HTERT RPE-1 (cell line): ENCODE results near the gene KCNA10.
"Not testable (repeated sequence)": the region's sequence is repeated elsewhere in the genome, so short reads cannot be mapped to it uniquely, and the experiment has no call there.

Source experiments
- in situ Hi-C: fragments of 300-500 bp; cut with MboI; formaldehyde crosslinking; loops from 4 replicates; pipeline ENCODE4 v1.14.3; 2020; ENCODE audit warnings: low sequenced_read_pairs

Gene KCNA10

DNA sequence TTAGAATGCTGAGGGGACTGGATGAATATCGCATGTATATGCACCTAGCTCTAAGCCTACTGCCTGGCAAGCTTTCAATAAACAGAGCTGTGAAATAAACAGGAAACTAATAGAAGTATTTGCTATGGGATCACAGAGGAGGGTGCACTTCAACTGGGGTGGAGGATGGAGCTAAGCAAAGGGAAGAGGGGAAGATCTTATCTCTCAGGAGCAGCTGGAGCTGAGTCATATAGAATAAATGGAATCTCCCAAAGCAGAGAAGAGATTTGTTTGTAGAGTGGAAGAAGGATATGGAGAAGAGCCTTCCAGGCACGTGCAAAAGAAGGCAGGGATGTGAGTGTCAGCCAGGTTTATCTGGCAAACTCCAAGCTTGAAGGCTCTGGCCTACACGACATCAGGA is 17.0 kb upstream of the KCNA10 start:
- in situ Hi-C loops, result no loop called here

DNA sequence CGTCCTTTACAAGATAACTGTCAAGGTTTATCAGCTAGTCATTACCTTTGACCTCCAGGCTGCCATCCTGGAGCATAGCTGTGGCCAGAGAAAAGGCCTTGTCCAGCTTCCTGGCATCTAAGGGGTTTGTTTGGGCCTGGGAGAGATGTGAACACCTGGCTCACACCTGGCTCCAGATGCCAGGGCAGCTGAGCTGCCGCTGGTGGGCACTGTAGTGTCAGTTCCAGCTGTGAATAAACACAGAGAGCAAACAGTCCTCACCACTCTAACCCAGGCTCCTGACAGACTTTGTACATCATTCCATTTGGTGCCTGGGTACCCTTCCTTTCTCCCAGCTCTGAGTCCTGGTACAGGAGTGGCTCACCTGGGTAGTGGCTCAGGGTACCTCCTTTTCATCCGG is 14.3 kb upstream of the KCNA10 start:
- in situ Hi-C loops, result no loop called here

DNA sequence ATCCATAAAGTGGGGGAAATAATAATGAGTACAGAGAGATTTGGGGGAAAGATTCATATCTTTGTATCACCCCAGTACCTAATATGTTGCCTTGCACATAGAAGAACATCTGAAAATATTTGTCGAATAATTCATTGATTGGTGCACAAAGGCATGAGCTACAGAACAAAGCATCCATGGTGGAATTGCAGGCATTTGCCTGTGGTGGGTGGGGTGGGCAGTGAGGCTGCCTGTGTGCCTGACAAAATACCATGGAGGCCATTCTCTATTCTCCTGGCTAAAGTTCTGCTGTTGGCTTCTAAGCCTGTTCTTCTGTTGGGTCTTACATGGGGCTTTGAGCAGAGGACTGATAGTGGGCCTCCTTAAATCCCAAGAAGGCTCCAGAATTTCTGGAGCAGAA is 10.0 kb upstream of the KCNA10 start:
- in situ Hi-C loops, result no loop called here

DNA sequence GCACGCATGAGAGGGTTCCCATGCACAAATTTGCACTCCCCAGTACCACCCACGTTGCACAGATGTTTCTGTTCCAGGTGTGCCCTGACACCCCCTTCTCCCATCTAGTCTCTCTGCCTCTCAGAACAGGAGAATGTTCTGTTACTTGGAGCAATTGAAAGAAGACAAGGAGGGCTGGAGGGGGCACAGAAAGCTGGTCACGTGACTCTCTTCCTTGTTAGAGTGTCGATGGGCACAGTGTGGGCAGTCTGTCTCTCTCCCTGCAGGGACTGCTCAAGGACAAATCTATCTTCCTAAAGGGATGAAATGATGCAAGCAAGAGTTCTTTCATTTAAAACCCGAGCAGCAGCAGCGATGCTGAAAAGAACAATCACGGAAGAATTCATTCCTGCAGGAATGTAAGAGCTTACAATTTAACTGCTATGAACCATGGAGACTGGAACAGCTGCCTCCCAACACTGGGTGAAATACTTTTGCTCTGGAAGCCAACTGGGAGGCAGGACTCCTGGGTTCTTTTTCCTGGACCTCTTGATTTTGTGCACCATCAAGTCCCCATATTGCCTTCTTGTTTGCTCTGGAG is 7.3 kb upstream of the KCNA10 start:
- in situ Hi-C loops, result no loop called here

DNA sequence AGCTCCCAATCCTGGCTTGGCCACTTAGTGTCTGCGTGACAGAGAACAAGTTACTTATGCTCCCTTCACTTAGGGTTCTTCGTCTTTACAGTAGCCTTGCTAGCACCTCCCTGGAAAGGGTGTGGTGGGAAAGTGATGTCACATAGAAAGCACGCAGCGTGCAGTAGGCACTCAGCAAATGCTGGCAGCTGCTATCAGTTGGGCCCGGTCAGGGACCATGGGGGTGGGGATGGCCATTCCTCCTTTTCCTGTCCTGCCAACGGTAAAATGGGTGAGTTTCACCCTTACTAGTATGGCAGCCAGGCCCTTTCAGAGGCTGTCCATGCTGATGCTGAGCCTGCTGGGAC is 6.2 kb upstream of the KCNA10 start:
- in situ Hi-C loops, result no loop called here

DNA sequence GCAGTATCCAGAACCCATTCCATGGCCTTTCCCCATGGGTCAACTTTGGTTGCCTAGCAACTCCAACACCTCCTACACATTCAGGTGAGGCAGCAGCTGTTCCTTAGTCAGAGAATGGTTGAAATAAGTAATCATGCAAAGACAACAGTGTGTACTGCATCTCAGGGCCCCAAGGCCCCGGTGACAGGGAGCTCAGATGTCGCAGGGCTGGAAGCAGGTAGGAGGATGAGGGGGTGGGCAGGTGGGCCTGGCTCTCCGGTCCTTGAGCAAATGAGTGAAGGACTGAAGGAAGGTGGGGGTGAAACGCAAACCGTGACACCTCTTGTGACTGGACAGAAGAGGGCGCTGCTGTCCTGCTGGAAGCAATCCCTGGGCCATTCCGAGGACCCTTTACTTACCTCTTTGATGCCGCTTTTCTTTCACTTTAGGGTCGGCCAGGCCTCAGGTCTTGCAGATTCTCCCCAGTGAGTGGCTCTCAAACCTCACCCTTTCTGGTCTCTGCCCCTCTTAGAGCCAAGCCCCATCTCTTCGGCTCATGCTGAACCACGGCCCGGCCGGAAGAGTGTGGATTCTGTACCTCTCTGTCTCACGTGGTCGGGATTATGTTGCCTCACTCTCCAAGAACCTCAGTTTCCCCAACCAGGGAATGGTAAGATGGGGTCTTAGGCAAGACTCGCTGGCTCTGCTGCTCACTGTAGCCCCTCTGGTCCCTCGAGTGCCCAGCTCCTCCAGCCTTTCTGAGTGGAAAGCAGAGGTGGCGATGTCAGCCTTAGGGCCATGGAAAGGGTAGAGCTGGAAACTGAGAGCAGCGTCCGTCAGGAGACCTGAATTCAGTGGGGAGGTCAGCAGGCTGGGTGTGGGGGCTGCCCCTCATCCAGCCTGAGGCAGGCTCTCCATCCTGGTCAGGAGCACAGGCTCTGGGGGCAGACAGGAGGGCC is 5.6 kb upstream of the KCNA10 start:
- in situ Hi-C loops, result no loop called here

DNA sequence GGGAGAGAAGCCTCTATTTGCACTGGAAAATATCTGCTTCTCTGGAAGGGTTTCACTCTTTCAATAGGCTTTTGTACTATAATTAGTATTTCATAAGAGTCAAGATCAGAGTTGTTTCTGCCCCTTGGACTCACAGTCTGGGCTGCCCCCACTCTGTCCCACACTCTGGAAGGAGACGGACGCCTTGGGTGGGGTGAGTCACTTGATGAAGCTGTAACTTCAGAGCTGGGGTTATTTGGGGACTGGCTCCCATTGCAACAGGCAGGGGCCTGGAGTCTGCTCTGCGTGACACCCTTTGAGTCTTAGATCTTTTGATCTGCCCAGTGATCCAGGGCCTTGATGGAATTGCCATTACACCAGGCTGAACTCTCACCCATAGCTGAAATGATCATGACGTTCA is 4.0 kb upstream of the KCNA10 start:
- in situ Hi-C loops, result no loop called here

DNA sequence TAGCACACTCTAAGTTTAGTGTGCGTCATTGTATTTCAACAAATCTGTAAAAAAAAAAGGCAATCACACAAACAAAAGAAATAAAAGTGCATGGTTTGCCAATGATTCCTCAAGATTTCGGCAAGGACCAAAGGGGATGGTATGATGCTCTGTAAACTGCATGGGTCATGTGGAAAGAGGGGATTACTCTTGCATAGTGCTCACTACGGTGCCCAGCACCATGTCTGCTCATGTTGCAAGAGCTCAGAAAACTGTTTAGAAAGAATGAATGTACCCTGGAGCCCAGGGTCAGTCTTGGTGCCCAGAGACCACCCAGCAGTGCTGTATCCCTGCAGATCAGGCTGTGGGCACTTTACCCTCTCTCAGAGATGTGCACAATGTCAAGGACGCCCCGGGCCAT is 3.6 kb upstream of the KCNA10 start:
- in situ Hi-C loops, result no loop called here

DNA sequence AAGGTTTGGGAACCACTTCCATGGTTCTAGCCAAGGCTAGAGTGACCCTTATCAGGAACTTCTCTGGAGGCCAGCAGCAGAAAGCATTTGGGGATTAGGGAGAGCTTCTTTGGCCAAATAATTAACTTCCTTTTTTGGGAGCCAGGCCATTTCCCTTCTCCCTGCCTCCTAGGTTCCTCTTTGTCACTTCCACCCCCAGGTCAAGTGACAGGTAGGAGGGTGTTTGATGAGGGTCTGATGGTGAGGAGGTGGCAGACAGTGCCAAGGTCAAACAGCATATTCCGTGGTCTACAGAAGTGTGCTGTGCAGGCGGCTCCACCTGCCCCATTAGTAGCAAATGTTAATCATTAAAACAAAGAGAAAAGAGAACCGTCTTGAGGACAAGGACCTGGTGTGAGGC is 1.9 kb upstream of the KCNA10 start:
- in situ Hi-C loops, result no loop called here

DNA sequence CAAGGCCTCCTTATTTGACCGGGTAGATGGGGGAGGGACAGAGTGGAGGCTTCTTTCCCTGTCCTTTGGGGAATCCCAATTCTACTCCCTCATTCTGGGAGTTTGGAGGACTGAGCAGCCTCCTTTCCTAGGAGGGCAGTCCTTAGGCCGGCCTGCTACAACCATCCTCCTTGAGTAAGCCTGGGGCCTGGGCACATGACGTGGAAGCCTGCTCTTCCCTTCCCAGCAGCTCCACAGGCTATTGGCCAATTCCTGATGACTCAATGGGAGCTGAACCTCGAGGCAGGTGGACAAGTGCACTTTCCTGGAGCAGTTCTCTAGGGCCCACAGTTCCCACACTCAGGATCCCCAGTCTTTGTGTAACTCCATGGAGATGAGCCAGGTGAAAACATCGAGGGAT is 3.1 kb downstream of the KCNA10 start:
- in situ Hi-C loops, result no loop called here

DNA sequence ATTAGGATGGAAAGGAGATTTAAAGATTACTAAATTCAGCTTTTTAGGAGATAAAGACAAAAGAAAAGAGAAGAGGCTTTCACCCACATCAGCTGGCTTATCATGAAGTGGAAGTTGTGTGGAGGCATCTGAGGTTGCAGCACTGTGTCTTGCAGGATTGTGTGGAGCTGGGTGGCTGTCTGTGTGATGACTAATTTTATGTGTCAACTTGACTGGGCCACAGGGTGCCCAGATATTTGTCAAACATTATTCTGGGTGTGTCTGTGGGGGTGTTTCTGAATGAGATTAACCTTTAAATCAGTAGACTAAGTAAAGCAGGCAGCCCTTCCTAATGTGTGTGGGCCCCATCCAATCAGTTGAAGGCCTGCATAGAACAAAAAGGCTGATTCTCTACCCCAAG is 3.9 kb downstream of the KCNA10 start:
- in situ Hi-C loops, result no loop called here

DNA sequence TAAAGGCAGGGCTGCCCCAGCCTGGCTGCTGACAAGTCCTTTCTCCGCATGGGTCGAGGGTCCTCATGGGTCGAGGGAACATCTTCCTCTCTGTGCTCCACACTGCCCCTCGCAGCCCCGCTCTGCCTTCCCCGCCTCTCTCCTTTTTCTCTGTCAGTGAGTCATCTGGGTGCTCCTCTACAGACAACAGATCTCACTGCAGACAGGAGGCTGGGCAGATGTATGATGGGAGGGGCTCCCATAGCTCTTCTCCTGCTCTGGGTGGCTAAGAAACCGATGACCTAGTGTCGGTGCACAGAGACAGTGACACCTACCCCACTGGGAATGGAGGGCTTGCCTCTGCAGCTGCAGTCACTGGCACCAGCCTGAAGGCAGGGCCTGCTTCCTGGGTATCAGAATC is 5.5 kb downstream of the KCNA10 start:
- in situ Hi-C loops, result no loop called here

DNA sequence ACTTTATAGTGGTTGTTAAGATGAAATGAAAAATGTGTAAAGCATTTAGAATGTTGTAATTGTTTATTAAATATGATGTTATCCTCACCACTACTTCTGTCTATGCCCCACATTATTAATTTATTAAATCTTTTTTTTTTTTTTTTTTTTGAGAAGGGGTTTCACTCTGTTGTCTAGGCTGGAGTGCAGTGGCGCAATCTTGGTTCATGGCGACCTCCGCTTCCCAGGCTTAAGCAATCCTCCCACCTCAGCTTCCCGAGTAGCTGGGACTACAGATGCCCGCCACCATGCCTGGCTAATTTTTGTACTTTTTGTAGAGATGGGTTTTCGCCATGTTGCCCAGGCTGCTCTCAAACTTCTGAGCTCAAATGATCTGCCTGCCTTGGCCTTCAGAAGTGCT is 7.5 kb downstream of the KCNA10 start:
- in situ Hi-C loops, result no loop called here

DNA sequence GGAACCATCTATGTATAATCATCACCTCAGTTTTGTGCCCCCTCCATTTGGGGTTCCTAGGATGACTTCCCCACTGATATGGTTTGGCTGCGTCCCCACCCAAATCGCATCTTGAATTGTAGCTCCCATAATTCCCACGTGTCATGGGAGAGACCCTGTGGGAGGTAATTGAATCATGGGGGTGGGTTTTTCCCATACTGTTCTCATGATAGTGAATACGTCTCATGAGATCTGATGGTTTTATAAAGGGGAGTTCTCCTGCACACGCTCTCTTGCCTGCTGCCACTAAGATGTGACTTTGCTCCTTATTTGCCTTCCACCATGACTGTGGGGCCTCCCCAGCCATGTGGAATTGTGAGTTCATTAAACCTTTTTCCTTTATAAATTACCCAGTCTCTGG is 8.1 kb downstream of the KCNA10 start:
- in situ Hi-C loops, result not testable (repeated sequence)

DNA sequence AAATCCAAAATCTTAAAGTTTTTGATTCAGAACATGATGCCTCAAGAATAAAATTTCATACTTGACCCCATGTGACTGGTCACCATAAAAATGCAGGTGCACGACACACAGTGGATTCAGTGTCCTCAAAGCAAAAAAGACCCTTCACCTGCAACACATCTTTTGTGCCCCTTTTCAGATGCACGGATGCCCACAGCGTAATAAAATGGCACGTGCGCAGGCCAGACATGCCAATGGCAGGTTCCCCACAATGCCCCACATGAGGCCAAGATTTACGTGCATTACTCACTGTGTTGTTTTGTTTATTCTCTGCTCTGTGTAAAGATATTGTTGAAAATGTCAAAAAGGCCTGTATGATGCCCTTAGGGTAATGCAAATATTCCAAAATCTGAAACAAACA is 9.3 kb downstream of the KCNA10 start:
- in situ Hi-C loops, result no loop called here

DNA sequence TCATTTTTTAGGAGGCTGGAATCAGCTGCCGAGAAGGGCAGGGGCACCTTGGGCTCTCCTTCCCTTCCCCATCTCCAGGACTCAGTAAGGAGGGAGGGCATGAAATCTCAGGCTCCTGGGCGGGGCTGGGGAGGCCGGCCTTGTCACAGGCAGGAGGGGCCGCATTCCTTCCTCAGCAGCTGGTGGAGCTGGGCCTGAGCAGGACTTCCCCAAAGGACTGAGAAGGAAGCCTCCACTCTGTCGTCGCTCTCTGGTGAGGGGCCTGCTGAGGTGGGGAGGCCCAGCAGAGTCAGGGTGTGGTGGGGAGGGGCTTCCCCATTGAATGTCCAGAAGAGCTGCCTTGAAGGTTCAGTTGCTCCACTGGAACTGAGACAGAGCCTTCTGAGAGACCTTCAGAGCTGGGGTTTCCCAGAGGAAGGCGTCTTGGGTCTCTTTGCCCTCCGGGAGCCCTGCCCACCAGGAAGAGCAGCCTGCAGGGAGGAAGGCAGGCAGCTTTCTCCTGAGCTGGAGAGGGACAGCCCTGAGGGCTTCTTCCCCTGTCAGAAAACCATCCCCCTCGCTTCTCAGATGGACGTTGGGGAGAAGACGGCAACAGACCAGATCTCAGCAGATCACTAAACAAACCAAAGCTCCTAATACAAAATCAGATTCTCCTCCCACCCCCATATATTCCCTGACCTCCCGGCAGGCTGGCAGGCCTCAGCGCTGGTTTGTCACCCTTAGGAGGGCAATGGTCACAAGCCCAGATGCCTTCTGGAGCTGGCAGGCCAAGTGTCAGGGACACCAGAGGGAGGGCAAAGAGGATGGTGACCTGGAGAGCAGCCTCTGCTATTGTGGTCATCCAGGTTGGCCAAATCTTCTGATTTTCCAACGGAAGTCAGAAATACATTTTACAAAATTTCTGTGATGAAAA is 10.7 kb downstream of the KCNA10 start:
- in situ Hi-C loops, result no loop called here

DNA sequence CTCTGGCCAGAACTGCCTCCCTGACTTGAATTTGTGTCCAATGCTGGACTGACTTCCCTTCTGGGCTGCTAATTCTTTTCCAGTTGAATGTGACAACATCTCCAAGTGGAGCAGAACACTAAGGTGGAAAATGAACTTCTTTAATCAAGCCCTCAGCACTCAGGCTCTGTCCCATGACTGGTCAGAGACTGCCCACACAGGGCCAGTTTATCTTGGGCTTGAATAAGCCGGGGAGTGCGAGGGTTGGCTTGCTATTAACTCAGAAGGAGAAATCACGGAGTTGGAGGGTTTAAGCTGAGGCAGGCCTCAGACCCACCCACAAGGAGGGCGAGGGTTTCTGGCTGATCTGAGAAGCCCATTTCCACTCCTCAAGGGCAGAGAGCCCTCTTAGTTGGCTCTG is 12.4 kb downstream of the KCNA10 start:
- in situ Hi-C loops, result no loop called here

DNA sequence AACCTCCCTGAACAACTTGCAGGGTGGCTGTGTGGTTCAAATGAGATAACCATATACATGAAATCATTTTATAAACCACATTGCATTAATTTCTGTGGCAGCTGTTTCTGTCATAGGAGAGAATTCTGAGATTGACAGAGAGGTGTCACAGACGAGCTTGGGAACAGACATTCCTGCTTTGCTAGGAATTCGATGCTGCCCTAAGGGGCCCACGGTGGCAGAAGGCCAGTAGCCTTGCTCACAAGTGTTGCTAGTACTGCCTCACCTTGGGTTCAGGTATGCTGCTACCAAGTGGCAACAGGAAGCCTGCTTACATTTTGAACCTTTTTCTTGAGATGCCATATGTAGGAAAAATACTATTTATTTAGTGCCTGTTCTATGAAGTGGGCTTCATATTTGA is 13.4 kb downstream of the KCNA10 start:
- in situ Hi-C loops, result no loop called here

DNA sequence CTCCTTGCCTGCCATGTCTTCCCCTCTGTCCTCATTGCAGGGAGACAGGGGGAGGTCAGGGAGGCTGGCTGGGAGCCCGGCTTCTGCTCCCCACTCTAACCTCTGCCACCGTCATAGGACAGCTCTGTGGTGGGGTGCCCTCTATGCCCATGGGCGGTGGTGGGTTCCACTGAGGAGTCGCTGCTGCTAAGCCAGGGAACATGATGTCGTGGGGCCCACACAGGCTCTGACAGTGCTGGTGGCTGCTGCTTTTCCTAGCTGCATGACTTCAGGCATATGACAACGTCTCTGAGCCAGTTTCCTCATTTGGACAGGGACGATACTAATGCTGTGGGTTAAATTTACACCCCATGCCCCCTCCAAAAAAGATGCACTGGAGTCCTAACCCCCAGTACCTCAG is 14.7 kb downstream of the KCNA10 start:
- in situ Hi-C loops, result no loop called here

DNA sequence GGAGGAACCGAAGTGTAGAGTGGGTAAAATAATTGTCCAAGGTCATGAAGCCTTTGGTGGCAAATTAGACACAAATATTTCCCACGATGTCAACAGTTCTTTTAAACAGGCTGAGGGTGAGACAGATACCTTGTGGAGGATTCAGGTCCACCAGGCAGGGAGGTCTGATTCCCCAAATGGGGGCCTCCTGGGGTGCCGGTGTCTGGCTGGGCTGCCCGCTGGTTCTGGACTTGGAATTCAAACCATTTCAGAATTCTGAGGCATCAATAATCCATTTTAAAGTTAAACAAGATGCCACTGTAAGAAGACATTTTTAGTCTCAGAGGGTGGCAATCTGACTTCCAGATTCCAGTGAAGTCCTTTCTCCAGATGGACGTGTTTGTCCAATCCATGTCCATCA is 15.5 kb downstream of the KCNA10 start:
- in situ Hi-C loops, result no loop called here

DNA sequence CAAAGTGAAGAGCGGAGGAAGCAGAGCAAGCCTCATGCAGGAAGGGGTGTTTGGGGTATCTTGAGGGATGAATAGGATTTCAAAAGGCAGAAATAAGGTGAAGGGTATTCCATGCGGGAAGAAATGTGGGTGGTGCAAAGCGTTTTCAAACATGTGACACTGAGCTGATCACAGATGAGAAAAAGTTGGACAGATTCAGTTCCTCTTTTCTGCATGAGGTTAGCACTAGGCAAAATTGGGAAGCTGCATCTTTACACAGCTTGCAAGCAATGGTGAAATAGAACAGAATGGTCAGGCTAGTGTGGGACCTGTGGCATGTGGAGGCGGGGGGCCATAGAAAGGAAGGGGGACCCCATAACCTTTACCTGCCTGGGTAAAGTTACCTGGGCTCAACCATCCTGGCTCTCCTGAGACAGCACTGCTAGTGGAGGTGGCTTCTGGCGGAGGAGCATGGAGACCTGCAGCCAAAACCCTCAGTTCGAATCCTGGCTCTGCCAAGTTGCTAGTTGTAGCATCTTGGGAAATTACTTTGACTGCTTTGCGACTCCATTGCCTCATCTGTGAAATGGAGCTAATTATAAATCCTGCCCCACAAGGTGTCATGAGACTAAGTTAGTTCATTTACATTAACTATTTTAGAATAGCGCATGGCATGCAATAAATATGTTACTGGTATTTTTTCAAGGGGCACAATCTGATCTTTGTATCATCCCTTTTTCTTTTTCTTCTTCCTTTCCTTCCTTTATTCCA is 16.4 kb downstream of the KCNA10 start:
- in situ Hi-C loops, result no loop called here
